ENCODE measurements around the gene PTGIR.
"Not testable (repeated sequence)": the region's sequence is repeated elsewhere in the genome, so short reads cannot be mapped to it uniquely, and the experiment has no call there.

Gene PTGIR

GRCh38 chr19:46639358-46640182 lies 14.7 kb upstream of the PTGIR start:
- no peak for DNase-seq (ENCODE audit: low read depth in 2 of 2)

- no peak for DNase-seq (ENCODE audit: low read depth in 2 of 2)
These were observed 12.3 kb upstream of the PTGIR start for GRCh38 chr19:46637224-46637623.

DNA sequence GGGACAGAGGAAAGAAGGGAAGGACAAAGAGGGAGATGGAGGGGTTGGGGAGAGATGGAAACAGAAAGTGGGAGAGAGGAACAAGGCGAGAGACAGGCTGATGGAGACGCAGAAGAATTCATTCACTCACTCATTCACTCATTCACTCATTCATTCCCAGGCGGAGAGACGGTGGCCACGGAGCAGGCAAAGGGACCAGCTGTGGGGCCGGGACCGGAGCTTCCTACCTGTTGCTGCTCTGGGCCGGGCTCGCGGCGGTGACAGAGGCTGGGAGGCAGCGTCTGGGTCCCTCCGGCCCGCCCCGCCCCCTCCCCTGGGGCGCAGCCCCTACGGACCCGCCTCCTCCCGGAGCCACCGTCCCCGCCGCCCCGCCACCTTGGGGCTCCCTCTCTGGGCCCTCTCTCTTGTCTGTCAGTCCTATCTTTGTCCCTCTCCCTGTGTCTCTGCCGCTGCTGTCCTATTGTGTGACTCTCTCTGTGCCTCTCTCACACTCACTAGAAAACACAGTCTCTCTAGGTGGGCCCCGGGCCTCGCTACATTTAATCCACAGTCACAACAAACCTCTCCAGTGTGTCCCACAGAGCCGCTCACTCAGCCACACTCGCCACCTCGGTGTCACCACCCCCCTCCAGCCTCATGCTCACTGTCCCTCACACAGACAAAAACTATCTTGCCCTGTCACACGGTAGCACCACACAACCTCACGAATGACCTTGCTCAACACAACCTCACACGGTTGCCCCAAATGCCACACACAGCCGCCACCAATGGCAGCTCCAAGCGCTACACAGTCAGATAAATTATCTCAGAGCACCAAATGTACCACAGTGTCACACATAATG lies 11.3 kb upstream of the PTGIR start, which contains the start of gene GNG8:
TSS of gene GNG8 (minus strand) at position 283 of the 842 bp plus-strand sequence. CDS start 1,520 bp downstream, outside the sequence.
- no peak for DNase-seq (ENCODE audit: low read depth in 2 of 2)

- no peak for DNase-seq (ENCODE audit: low read depth in 2 of 2)
These were observed 9.8 kb upstream of the PTGIR start for GRCh38 chr19:46634656-46635218.

- DNase-seq (ENCODE audit: low read depth in 2 of 2) = peak; percentile 94 to 97
These were observed 9.3 kb upstream of the PTGIR start for GRCh38 chr19:46634045-46634655.

DNA sequence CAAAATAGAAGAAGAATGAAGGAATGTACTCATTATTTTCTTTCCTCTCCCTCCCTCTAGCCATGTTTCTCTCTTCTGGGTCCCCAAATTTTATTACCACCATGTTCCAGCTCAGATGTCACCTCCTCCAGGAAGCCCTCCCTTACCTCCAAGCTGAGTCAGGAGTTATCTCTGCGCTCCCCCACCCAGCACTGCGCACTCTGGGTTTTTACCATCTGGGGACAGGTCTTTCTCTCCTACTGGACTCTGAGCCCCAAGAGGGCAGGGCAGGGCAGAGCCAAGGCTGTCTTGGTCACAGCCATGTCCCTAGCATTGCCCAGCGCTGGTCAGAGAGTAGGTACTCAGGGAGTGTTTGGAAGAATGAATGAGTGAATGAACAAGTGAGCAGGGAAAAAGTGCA lies 8.2 kb upstream of the PTGIR start:
- no peak for DNase-seq (ENCODE audit: low read depth in 2 of 2)

DNA sequence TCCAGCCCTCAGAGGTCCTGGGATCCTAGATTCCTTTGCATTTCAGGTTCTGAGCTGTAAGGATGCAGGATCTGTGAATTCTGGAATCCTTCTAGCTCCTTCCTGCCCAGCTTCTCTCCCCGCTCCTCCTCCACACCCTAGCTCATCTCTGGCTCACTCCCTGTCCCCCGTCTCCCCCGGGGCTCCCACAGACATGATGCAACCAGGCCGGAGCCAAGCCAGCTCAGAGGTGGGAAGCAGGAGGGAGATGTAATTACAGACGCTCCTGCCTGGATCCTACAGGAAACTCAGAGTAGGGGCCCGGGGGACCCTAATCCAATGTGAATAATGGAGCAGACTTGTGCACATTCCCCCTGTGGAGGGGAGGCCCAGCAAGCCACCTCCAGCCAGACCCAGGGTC lies 6.6 kb upstream of the PTGIR start:
- DNase-seq (ENCODE audit: low read depth in 2 of 2) = no peak

DNA sequence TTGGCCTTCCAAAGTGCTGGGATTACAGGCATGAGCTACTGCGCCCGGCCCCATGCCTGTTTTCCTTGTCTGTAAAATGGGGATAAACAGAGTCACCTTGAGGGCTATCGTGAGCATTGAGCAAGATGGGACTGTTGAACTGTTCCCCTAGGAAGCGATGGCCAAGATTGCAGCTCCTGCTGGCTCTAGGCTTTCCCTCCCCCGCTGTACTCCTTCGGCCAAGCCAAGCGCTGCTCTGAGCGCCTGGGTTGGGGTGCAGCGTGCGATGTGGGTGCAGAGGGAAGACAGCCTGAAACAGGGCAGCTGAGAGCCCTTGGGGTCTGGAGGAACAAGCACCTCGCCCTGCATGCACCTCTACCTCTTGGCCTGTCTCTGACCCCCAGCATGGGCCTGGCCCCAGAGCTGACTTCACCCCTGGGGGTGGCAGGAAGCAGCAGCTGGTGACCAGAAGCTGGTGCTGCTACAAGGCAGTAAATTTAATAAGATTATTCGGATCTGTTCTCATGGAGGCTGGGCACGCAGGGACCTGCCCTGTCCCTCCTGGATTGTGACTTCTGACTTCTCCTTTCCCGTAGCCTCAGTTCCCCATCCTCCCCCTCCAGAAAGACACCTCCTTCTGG lies 5.8 kb upstream of the PTGIR start:
- DNase-seq (ENCODE audit: low read depth in 2 of 2) = no peak

DNA sequence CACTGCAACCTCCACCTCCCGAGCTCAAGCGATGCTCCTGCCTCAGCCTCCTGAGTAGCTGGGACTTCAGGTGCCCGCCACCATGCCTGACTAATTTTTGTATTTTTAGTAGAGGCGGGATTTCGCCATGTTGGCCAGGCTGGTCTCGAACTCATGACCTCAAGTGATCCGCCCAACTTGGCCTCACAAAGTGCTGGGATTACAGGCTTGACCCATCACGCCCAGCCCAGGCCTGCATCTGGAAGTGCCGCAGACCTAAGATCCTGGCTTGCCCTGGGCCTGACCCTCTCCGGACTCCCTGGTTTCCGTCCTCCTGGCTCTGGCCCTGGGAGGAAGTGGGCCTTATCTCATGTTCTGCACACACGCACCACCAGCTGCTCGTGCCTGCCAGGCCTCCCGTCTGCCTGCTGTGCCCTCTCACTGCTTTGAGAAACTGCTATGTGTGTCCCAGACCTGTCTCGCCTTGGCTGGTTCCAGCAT lies 4.7 kb upstream of the PTGIR start:
- no peak for DNase-seq (ENCODE audit: low read depth in 2 of 2)

DNA sequence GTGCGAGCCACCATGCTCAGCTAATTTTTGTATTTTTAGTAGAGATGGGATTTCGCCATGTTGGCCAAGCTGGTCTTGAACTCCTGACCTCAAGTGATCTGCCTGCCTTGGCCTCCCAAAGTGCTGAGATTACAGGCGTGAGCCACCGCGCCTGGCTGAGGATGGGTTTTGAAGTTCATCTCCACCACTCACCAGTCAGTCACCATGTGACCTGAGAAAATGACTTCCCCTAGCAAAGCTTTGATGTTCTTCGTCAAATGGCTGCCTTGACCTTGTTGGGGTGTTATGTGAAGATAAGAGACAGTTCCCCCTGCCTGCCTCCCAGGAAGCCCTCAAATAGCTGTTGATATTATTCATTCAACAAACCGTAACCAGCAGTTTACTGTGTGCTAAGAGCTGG lies 4.1 kb upstream of the PTGIR start:
- DNase-seq (ENCODE audit: low read depth in 2 of 2) = not testable (repeated sequence)

DNA sequence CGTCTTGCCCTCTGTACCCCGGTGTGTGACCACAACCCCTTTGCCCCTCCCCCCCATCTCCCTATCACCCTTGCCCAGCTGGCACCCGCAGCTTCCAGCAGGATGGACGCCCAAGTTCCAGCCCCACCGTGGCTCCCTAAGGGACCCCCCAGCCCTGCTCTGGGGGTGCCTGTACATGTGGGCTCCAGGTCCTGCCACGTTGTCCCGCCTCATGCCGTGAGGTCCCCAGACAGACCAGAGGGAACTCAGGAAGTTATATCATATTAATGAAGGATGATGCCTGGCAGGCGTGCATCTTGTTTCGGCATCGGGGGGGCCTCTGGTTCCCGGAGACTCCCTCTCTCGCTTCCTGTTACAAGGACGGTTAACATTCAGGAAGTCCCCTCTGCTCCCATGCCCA lies 1.6 kb upstream of the PTGIR start:
- DNase-seq (ENCODE audit: low read depth in 2 of 2) = no peak

DNA sequence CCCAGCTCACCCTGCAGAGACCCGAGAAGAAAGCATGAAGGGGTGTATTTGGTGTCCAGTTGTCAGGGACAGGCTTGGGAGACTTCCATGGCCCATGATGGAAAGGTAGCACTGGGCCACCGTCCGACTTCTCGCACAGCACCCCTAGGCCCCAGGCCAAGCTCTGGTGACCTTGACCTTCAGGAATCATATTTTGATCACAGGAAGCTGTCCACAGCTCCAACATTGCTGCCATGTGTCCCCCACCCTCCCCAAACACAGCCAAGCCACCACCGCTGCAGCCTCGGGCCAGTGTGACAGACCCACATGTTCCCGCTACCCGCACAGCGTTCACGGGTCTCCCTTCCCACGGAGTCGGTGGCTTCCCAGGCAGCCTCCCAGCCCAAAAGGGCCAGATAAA lies 842 bp upstream of the PTGIR start:
- DNase-seq (ENCODE audit: low read depth in 2 of 2) = no peak

DNA sequence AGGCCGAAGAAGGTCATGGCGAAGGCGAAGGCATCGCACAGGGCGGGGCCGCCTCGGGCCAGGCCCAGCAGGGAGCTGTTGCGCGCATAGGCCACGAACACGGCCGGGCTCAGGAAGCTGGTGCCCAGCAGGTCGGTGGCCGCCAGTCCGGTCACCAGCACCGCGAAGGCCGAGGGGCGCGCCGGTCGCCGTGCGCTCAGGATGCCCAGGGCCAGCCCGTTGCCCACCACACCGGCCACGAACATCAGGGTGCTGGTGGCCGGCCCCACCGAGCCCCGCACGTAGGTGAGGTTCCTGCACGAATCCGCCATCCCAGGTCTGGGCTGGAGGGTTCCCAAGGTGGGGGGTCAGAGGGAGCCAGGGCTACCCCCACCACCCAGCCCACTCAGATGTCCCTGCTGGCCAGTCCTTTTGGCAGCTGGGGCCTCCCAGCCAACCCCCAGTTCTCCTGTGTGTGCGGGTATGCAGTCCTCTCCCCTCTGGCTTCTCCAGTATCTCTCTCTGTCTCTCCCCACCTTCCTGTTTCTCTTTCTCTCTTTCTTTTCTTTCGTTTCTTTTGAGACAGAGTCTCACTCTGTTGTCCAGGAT lies 880 bp downstream of the PTGIR start:
- no peak for DNase-seq (ENCODE audit: low read depth in 2 of 2)

DNA sequence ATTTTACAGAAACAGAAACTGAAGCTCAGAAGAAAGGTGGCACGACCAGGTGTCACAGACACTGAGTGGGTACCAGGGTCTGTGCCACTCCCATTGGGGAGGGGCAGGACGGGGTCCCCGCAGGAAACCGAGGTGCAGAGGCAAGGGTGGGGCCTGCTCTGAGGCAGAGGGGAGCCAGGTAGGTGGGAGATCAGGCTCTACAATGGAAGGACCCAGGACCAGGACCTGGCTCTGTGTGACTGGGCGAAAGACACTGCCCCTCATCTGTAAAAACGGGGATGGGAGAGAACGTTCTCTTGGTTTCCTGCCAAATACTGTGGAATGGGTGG lies 2.8 kb downstream of the PTGIR start:
- DNase-seq (ENCODE audit: low read depth in 2 of 2) = no peak

DNA sequence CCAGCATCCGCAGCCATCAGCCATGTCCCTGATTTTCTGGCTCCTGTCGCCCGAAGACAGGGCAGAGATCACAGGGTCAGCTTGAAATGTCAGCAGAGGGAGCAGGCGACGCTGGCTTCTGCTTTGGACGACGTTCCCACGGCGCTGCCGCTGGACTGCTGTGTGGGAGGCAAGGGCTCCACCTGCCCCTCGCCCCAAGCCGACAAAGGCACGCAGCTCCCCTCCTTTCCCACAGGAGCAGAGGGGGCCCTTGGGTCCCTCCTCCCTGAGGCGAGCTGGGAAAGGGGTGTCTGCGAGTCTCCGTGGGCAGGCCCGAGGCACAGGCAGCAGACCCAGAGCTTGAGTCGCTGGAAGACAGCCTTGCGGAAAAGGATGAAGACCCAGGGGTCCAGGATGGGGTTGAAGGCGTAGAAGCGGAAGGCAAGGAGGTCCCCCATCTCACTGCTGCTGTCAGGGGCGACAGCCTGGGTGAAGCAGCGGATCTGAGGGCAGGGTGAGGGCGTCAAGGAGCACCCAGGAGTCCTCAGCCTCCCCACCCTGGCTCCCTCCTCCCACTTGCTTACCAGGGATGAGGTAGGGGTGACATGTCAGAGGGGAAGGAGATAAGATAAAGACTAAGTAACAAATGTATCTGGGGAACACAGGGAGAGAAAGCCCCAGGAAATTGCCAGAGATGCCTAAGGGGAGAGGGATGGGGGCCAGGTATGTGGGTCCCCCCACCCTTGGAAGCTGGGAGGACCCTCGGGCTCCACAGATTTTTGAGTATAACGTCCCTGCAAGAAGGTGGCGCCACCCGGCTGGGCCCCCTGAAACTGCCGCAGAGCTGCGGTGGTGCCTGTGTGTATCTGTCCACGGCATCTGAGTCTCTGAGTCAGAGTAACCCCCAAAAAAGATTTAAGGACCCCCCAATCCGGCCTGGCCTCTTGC lies 3.4 kb downstream of the PTGIR start:
- DNase-seq (ENCODE audit: low read depth in 2 of 2) = no peak

DNA sequence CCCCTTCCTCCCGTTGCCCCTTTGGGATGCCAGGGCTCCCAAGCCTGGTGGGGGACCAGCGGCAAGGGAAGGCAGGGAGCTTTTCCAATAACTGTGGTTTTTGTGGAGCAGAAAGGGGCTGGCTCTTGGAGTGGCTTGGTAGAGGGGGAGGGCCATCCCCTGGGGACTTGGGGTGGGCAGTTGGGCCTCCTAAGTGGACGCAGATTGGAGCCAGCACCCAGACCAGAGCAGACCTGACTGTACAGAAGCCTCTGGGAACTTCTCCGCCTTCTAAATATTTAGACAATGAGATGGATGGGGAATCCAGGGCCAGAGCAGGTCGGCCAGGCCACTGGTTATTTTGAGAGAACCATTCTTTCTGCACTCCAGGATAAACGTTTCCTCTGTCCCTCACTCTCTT lies 4.2 kb downstream of the PTGIR start:
- no peak for DNase-seq (ENCODE audit: low read depth in 2 of 2)

- no peak for DNase-seq (ENCODE audit: low read depth in 2 of 2)
These were observed 4.6 kb downstream of the PTGIR start for GRCh38 chr19:46620267-46620666.

DNA sequence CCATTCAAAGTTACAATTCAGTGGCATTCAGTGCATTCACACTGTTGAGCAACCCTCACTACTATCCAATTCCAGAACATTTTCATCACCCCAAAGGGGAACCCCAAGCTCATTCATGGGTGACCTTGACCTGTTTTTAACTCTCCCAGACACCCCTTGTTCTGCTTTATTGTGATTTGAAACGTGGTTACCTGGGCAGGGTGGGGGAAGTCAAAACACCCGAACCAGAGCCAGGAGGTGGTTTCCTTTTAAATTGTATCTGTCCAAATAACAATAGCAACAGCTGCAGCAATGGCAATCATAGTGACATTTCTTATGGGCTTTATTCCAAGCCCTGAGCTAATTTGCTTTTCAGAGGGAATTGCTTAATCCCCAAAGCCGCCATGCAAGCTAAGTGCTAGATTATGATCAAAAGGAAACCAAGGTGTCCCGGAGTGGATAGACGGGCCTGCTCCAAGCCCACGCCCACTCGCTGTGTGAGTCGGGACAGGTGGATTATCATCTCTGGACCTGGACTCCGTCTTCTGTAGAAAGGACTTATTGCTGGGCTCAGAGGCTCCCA lies 6.1 kb downstream of the PTGIR start:
- no peak for DNase-seq (ENCODE audit: low read depth in 2 of 2)

GRCh38 chr19:46617601-46618000 lies 7.3 kb downstream of the PTGIR start:
- DNase-seq (ENCODE audit: low read depth in 2 of 2) = no peak

All from stimulated activated CD4-positive, alpha-beta T cell treated with anti-CD3 and anti-CD28 coated beads, Interleukin-1b, Interleukin-23, amount 100 ng/mL, for 4 hours (primary cell).